ENCODE results near the gene RAB40A.

DNA sequence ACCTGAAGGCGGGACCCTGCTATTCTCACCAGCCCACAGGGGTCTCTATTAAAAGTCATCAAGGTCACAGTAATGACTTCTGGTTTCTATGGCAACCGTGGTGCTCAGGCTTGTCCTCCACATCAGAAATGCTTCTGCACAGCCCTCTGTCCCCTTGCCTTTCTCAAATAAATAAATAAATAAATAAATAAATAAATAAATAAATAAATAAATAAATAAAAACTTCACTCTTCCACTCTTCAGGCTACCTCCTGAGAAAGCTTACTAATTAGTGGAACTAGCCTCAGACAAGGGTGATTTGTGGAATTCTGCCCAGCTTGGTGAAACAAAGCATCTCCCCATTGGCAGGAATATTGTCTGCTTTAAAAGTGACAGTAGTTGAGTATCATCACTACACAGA is 5.5 kb upstream of the RAB40A start:
- TF ChIP-seq, protein P1, sequence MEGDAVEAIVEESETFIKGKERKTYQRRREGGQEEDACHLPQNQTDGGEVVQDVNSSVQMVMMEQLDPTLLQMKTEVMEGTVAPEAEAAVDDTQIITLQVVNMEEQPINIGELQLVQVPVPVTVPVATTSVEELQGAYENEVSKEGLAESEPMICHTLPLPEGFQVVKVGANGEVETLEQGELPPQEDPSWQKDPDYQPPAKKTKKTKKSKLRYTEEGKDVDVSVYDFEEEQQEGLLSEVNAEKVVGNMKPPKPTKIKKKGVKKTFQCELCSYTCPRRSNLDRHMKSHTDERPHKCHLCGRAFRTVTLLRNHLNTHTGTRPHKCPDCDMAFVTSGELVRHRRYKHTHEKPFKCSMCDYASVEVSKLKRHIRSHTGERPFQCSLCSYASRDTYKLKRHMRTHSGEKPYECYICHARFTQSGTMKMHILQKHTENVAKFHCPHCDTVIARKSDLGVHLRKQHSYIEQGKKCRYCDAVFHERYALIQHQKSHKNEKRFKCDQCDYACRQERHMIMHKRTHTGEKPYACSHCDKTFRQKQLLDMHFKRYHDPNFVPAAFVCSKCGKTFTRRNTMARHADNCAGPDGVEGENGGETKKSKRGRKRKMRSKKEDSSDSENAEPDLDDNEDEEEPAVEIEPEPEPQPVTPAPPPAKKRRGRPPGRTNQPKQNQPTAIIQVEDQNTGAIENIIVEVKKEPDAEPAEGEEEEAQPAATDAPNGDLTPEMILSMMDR (IDR thresholded peaks at IDR 0.05; ENCODE audit: low read depth, low read length, poor library complexity, severe bottlenecking): no peak
- TF ChIP-seq EZH2phosphoT487 (IDR thresholded peaks at IDR 0.05; ENCODE audit: borderline replicate concordance, low read length): no peak
